ENCODE data around the gene PKD1L1.
"Not testable (repeated sequence)": the region's sequence is repeated elsewhere in the genome, so short reads cannot be mapped to it uniquely, and the experiment has no call there.

PKD1L1 gene

GRCh38 chr7:47937711-47938573 is 10.3 kb downstream of the PKD1L1 start:
- DNase-seq: no peak

GRCh38 chr7:47937065-47937687 is 11.1 kb downstream of the PKD1L1 start:
- no peak for DNase-seq

- DNase-seq: no peak
Observed at GRCh38 chr7:47936323-47936722, 11.9 kb downstream of the PKD1L1 start.

- no peak for DNase-seq
Observed at GRCh38 chr7:47935336-47935735, 12.9 kb downstream of the PKD1L1 start.

- no peak for DNase-seq
Observed at GRCh38 chr7:47934831-47935230, 13.4 kb downstream of the PKD1L1 start.

- DNase-seq: no peak
Observed at GRCh38 chr7:47933215-47933614, 15.1 kb downstream of the PKD1L1 start.

GRCh38 chr7:47932466-47933037 is 15.7 kb downstream of the PKD1L1 start:
- no peak for DNase-seq

GRCh38 chr7:47932016-47932415 is 16.2 kb downstream of the PKD1L1 start:
- no peak for DNase-seq

GRCh38 chr7:47931005-47932004 is 17.0 kb downstream of the PKD1L1 start:
- DNase-seq: no peak

GRCh38 chr7:47924266-47924665 is 24.0 kb downstream of the PKD1L1 start:
- no peak for DNase-seq

- not testable (repeated sequence) for DNase-seq
Observed at GRCh38 chr7:47923081-47923875, 25.0 kb downstream of the PKD1L1 start.

GRCh38 chr7:47916514-47916913 is 31.8 kb downstream of the PKD1L1 start:
- DNase-seq: not testable (repeated sequence)

- no peak for DNase-seq
Observed at GRCh38 chr7:47915616-47915976, 32.7 kb downstream of the PKD1L1 start.

- no peak for DNase-seq
Observed at GRCh38 chr7:47914717-47915615, 33.3 kb downstream of the PKD1L1 start.

GRCh38 chr7:47912332-47912731 is 35.9 kb downstream of the PKD1L1 start:
- no peak for DNase-seq

GRCh38 chr7:47908720-47909119 is 39.5 kb downstream of the PKD1L1 start:
- no peak for DNase-seq

- no peak for DNase-seq
Observed at GRCh38 chr7:47907981-47908616, 40.2 kb downstream of the PKD1L1 start.

GRCh38 chr7:47906883-47907282 is 41.4 kb downstream of the PKD1L1 start:
- DNase-seq: no peak

GRCh38 chr7:47905076-47905920 is 43.0 kb downstream of the PKD1L1 start:
- DNase-seq: no peak

Data from NCI-H524 treated with DMSO at 0.1 percent for 48 hours (cell line).